Lung (tissue), 12 donors: ENCODE results near the gene ABLIM2. TPM values are rescaled to one million over a fixed set of nuclear protein-coding genes. Genes with fewer than 3 reads are reported as not detected.

Experiments
- ATAC-seq: fragments of 200-7000 bp; cut with Tn5 transposase; one replicate; pipeline ENCODE4 v1.9.1; 2020; ENCODE audit warnings: moderate number of reproducible peaks; ENCODE audit not compliant: insufficient read depth, low FRiP score
- DNase-seq, 3 donors: peaks; one replicate each; pipeline ENCODE4 v3.0.0-alpha.2; 2013 to 2017
- H3K27ac ChIP-seq, 2 donors: one replicate each; pipeline ENCODE4 v1.5.1; 2013; ENCODE audit warnings: mild to moderate bottlenecking in 2 of 2, moderate library complexity in 2 of 2, control low read depth in 1 of 2, inconsistent platforms in 1 of 2, low read depth in 1 of 2, low read length in 1 of 2
- H3K27me3 ChIP-seq, 3 donors: one replicate each; pipeline ENCODE4 v1.5.1; 2013; ENCODE audit warnings: low read length in 2 of 3; ENCODE audit not compliant: control insufficient read depth in 3 of 3, insufficient read depth in 3 of 3
- H3K36me3 ChIP-seq, 4 donors: one replicate each; pipeline ENCODE4 v1.5.1; 2013; ENCODE audit warnings: low read length in 4 of 4, mild to moderate bottlenecking in 1 of 4, moderate library complexity in 1 of 4; ENCODE audit not compliant: control insufficient read depth in 4 of 4, insufficient read depth in 4 of 4
- H3K4me1 ChIP-seq, 5 donors: one replicate each; pipeline ENCODE4 v1.5.1; 2013; ENCODE audit warnings: low read length in 5 of 5, mild to moderate bottlenecking in 2 of 5, moderate library complexity in 1 of 5; ENCODE audit not compliant: control insufficient read depth in 5 of 5, insufficient read depth in 5 of 5
- H3K4me3 ChIP-seq: one replicate; pipeline ENCODE4 v1.5.1; 2013; ENCODE audit warnings: mild to moderate bottlenecking, control low read depth, moderate library complexity
- H3K9ac ChIP-seq, 2 donors: one replicate each; pipeline ENCODE4 v1.5.1; 2013; ENCODE audit warnings: low read length in 2 of 2, control low read depth in 1 of 2; ENCODE audit not compliant: insufficient read depth in 1 of 2
- H3K9me3 ChIP-seq, 4 donors: one replicate each; pipeline ENCODE4 v1.5.1; 2013; ENCODE audit warnings: low read length in 3 of 4, mild to moderate bottlenecking in 1 of 4, moderate library complexity in 1 of 4; ENCODE audit not compliant: control insufficient read depth in 4 of 4, insufficient read depth in 3 of 4
- WGBS, 2 donors: extraction: QIAGEN DNeasy Blood & Tissue Kit; methylation state at CpG; one replicate each; pipeline ENCODE4 v1.1.7; 2013; 5-methylcytosine and 5-hydroxymethylcytosine counted together
- polyA plus RNA-seq, 2 donors: library from polyadenylated mRNA; stranded (reverse); fragments of 200-250 nt; gene quantifications; one replicate each; pipeline ENCODE4 v1.2.1, GENCODE V29; 2013
- total RNA-seq, 2 donors: library from RNA; depleted of rRNA in 1 of 2; stranded (reverse); fragments of >200 nt in 1 of 2; gene quantifications; one replicate each; pipeline ENCODE4 v1.2.1, GENCODE V29; 2014 to 2021
- TF ChIP-seq, protein P1 (sequence below): IDR thresholded peaks from 2 replicates; pipeline ENCODE4 v1.5.1; 2012; ENCODE audit warnings: mild to moderate bottlenecking; ENCODE audit errors: control extremely low read depth, extremely low read depth
- donor health status: control.
- donor health status: control.
- donor health status: Bipolar disorder and iron deficiency.
- donor health status: healthy.
- donor health status: DM: yes; HTN: yes; CAD: no.

ABLIM2 gene
- total and polyA plus RNA-seq, 4 donors = 1.7 to 10.9 (median 5.2) TPM

DNA sequence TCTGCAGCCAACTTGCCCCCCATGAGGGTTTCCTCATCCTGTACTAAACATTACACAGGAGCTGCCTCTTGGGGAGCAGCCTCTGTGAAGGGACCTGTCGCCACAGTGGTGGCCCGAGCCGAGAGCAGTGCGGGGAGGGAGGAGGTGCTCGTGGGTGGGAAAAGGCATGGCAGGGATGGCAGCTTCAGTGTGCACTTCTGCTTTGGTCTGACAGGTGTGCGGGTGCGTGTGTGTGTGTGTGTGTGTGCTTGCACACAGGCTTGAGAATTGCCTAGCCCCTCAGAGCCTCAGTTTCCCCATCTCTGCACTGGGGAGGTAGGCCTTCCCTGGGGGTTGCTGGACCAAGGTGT is 44.4 kb upstream of the ABLIM2 start:
- WGBS, 2 donors = 63 to 81% methylated on average over 7 of the region's 7 CpGs
- Histone ChIP-seq H3K27me3 (no peaks in the 10 kb centered on the region), H3K4me3 (no peak overlapping the region), H3K9ac (no peak overlapping the region), H3K27ac (no peak overlapping the region), H3K36me3 (peaks cover 0 to 10% (median 0%) of the 10 kb centered on the region in 4 donors), H3K9me3 (no peaks in the 10 kb centered on the region), H3K4me1 (peaks cover 0 to 35% (median 28%) of the 10 kb centered on the region in 5 donors)
- no peak for DNase-seq
- TF ChIP-seq, protein P1, sequence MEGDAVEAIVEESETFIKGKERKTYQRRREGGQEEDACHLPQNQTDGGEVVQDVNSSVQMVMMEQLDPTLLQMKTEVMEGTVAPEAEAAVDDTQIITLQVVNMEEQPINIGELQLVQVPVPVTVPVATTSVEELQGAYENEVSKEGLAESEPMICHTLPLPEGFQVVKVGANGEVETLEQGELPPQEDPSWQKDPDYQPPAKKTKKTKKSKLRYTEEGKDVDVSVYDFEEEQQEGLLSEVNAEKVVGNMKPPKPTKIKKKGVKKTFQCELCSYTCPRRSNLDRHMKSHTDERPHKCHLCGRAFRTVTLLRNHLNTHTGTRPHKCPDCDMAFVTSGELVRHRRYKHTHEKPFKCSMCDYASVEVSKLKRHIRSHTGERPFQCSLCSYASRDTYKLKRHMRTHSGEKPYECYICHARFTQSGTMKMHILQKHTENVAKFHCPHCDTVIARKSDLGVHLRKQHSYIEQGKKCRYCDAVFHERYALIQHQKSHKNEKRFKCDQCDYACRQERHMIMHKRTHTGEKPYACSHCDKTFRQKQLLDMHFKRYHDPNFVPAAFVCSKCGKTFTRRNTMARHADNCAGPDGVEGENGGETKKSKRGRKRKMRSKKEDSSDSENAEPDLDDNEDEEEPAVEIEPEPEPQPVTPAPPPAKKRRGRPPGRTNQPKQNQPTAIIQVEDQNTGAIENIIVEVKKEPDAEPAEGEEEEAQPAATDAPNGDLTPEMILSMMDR = no peak
- ATAC-seq = no peak

DNA sequence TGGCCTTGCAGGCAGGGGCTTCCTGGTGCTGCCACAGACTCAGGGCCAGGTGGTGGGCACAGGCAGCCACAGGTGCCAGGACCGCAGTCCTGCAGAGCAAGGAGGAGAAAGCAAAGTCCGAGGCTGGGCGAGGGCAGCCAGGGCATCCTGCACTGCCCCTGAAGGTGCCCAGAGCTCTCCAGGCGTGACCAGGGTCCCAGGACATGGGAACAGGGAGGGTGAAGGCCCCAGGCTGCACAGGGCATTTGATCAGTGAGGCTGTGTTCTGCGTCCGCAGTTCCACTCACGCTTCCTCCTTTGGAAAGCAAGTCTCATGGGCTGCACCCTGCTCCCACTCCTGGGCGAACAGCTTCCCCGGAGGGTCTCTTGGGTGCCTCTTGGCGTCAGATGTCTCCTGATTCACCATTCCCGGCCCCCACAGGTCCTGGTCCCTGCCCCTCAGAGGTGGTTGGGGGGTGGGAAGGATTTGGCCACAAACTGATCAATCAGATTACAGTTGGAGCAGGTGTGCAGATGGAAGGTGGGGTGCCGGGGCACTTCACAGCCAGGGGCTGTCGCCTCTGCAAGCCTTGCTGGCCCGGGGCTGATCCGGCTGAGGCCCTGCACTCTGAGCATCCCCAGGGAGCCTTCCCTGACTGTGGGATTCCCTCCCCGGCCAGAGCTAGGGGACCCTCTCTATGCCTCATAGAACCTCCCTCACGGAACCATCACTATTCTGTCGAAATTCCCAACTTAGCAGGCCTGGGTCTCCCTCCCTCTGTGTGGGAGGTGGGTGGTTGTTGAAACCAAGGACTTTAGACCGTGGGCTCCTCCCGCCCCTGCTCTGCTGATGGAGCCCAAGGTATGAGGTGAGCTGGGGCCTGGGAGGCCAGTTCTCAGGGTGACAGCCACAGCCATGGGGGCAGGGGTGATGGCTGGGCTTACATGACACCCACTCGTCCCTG is 43.8 kb upstream of the ABLIM2 start:
- no peaks in the 10 kb centered on the region for H3K9me3 ChIP-seq
- no peak for DNase-seq
- WGBS, 2 donors = 61 to 78% methylated on average over 21 of the region's 21 CpGs
- H3K27ac ChIP-seq = no peak overlapping the region
- H3K4me1 ChIP-seq = peaks cover 0 to 35% (median 28%) of the 10 kb centered on the region in 5 donors
- H3K4me3 ChIP-seq = no peak overlapping the region
- ATAC-seq = no peak
- TF ChIP-seq, protein P1 = no peak
- no peak overlapping the region for H3K9ac ChIP-seq
- peaks cover 0 to 8% (median 0%) of the 10 kb centered on the region in 4 donors for H3K36me3 ChIP-seq
- no peaks in the 10 kb centered on the region for H3K27me3 ChIP-seq

DNA sequence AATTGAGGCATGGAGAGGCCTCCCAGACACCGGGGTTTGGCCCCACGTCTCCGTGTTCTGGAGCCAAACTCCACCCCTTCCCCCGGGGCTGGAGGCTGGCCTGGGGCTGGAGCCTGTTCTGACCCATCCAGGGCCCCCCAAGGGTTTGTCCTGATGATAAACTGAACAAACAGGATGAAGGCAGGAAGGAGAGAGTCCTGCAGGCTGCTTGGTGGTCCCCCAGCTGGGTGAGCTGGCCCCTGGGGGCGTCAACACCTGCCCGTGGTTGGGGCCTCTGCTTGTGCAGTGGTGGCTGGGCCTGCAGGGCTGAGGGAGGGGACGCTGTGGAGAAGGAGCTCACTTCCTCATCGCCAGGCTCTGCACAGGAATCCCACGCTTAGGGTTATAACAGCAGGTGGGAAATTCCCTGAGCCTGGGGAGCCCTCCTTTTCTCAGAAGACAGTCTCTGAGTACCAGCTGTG is 42.7 kb upstream of the ABLIM2 start:
- Histone ChIP-seq H3K4me3 (no peak overlapping the region), H3K36me3 (peaks cover 0 to 7% (median 0%) of the 10 kb centered on the region in 4 donors), H3K9ac (peak overlapping the region in 1 of 2 donors; percentile 44), H3K4me1 (peaks cover 0 to 35% (median 32%) of the 10 kb centered on the region in 5 donors), H3K9me3 (no peaks in the 10 kb centered on the region), H3K27ac (peak overlapping the region in 1 of 2 donors; percentile 15), H3K27me3 (no peaks in the 10 kb centered on the region)
- ATAC-seq = no peak
- peak in 2 of 3 donors; percentile 36 to 48 for DNase-seq
- 15 to 30% methylated on average over 9 of the region's 9 CpGs for WGBS, 2 donors
- TF ChIP-seq, protein P1 = no peak
